Pancreas (tissue), 10 donors: ENCODE measurements around the gene STARD9. TPM values are rescaled to one million over a fixed set of nuclear protein-coding genes. Genes with fewer than 3 reads are reported as not detected.

ENCODE experiments used
- ATAC-seq, 4 donors: fragments of 200-7000 bp; cut with Tn5 transposase; one replicate each; pipeline versions ENCODE4 v1.8.0 to v1.9.1; 2020; ENCODE audit warnings: mild to moderate bottlenecking in 4 of 4, moderate library complexity in 4 of 4
- DNase-seq, 6 donors: peaks; one replicate each; pipeline ENCODE4 v3.0.0-alpha.2; 2020
- FAIRE-seq: peaks from 2 replicates; lab custom pipeline; 2012; peaks lifted over from hg19 to GRCh38; lab: Jason Lieb, UNC
- H3K27ac ChIP-seq, 4 donors: fragments of 200-600 bp; sonication (generic); 1 replicate in 3 of 4; 2 replicates in 1 of 4; pipeline versions ENCODE4 v1.5.0 to v1.8.0; 2020
- H3K27me3 ChIP-seq, 4 donors: fragments of 200-600 bp; one replicate each; pipeline ENCODE4 v1.8.0; 2021
- H3K36me3 ChIP-seq, 3 donors: fragments of 200-600 bp; sonication (generic) in 1 of 3; one replicate each; pipeline versions ENCODE4 v1.5.0 to v1.8.0; 2020 to 2021
- H3K4me1 ChIP-seq, 3 donors: fragments of 200-600 bp; one replicate each; pipeline ENCODE4 v1.8.0; 2021
- H3K4me3 ChIP-seq, 4 donors: fragments of 200-600 bp; sonication (generic) in 2 of 4; one replicate each; pipeline versions ENCODE4 v1.5.0 to v1.8.0; 2020 to 2021
- H3K9me3 ChIP-seq, 4 donors: fragments of 200-600 bp; one replicate each; pipeline ENCODE4 v1.8.0; 2021
- WGBS, 2 donors: extraction: QIAGEN DNeasy Blood & Tissue Kit; methylation state at CpG; one replicate each; pipeline ENCODE4 v1.1.7; 2013; 5-methylcytosine and 5-hydroxymethylcytosine counted together
- intact Hi-C, 3 donors: fragments of 100-400 bp; cut with DNase I; formaldehyde crosslinking; loops; one replicate each; pipeline versions ENCODE4 v1.11.1 to v1.14.2; 2022
- polyA plus RNA-seq, 2 donors: library from polyadenylated mRNA; stranded (reverse); fragments of 200-250 nt; gene quantifications; one replicate each; pipeline ENCODE4 v1.2.3, GENCODE V29; 2013
- total RNA-seq, 6 donors: library from RNA; stranded (reverse); fragmentation: NEBNext Ultra II Directional in 4 of 6; extraction: Animal tissue kit (Norgen Biotek cat#: 25700) in 4 of 6; gene quantifications; one replicate each; pipeline versions ENCODE4 v1.2.1 to v1.2.4, GENCODE V29; 2021 to 2023
- TF ChIP-seq, protein P1 (sequence below), 4 donors: fragments of 200-600 bp; sonication (generic) in 3 of 4; IDR thresholded peaks; one replicate each; pipeline versions ENCODE4 v1.5.0 to v1.8.0; 2021; ENCODE audit warnings: antibody characterized with exemption in 4 of 4
- donor health status: healthy with polysubstance abuse.
- donor health status: DM: no; HTN: no; CAD: no; lungs with moderate emphysema.
- donor health status: DM: no; HTN: no; CAD: no.
- donor health status: control.
- donor health status: control.
- donor health status: Bipolar disorder and iron deficiency.
- donor health status: DM: yes; HTN: yes; CAD: no.
- donor health status: DM: no; HTN: no; CAD: no.
- donor health status: DM: no; HTN: no; CAD: no.
- donor health status: DM: yes; HTN: yes; CAD: no.

The STARD9 gene
- total and polyA plus RNA-seq, 8 donors = 0.44 to 3.0 (median 1.3) TPM

DNA sequence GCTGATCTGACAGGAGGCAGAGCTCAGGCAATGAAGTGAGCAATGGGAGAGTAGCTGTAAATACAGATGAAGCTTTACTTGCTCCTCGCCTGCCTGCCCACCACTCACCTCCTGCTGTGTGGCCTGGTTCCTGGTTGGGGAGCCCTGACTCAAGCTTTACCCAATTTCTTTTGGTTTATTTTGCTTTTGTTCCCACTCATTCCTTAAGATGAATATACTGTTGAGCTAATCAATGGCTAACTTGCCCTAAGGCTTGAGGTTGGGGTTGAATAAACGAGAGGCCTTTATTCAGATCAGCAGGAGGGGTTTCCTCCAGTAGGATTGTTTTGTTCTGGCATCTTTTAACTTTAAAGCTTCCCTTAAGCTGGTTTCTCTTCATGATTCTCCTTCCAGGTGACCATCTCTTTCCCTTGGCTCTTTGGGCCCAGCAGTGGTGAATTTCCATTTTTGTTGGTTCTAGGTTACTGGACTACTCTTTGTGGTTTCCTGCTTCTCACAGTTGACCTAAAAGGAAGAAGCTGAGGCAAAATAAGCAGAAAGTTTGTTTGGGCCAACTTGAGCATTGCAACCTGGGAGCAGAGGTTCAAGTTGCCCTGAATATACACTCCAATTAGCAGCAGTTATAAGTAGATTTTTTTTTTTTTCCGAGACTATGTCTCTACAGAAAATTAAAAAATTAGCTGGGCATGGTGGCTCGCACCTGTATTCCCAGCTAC lies 44.4 kb downstream of the STARD9 start:
- 83 to 88% methylated on average over 4 of the region's 4 CpGs for WGBS, 2 donors
- FAIRE-seq = no peak

DNA sequence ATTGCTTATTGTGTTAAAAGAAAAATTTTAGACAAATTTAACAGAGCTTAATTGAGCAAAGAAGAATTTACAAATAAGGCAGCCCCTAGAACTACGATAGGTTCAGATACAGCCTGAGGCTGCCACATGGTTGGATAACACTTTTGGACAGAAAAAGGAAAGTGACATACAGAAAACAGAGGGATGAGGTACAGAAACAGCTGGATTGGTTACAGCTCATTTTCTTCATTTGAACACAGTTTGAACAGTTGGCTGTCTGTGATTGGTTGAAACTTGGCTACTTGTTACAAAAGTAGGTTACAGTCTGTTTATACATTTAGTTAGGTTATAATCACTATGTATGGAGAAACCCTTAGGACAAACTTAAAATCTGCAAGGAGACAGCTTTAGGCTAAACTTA lies 46.0 kb downstream of the STARD9 start:
- WGBS, 2 donors = 74 to 98% methylated on average over 1 of the region's 1 CpG
- no peaks in the 10 kb centered on the region for H3K9me3 ChIP-seq

More for the DNA sequence above, 44.4 kb downstream of the STARD9 start:
- Histone ChIP-seq H3K27ac (no peak overlapping the region), H3K27me3 (no peaks in the 10 kb centered on the region), H3K4me3 (no peak overlapping the region), H3K4me1 (no peaks in the 10 kb centered on the region), H3K9me3 (no peaks in the 10 kb centered on the region), H3K36me3 (no peaks in the 10 kb centered on the region)
- intact Hi-C loops = no loop called here
- TF ChIP-seq, protein P1, sequence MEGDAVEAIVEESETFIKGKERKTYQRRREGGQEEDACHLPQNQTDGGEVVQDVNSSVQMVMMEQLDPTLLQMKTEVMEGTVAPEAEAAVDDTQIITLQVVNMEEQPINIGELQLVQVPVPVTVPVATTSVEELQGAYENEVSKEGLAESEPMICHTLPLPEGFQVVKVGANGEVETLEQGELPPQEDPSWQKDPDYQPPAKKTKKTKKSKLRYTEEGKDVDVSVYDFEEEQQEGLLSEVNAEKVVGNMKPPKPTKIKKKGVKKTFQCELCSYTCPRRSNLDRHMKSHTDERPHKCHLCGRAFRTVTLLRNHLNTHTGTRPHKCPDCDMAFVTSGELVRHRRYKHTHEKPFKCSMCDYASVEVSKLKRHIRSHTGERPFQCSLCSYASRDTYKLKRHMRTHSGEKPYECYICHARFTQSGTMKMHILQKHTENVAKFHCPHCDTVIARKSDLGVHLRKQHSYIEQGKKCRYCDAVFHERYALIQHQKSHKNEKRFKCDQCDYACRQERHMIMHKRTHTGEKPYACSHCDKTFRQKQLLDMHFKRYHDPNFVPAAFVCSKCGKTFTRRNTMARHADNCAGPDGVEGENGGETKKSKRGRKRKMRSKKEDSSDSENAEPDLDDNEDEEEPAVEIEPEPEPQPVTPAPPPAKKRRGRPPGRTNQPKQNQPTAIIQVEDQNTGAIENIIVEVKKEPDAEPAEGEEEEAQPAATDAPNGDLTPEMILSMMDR (IDR thresholded peaks at IDR 0.05) = no peak
- DNase-seq (no peak), ATAC-seq (no peak)

DNA sequence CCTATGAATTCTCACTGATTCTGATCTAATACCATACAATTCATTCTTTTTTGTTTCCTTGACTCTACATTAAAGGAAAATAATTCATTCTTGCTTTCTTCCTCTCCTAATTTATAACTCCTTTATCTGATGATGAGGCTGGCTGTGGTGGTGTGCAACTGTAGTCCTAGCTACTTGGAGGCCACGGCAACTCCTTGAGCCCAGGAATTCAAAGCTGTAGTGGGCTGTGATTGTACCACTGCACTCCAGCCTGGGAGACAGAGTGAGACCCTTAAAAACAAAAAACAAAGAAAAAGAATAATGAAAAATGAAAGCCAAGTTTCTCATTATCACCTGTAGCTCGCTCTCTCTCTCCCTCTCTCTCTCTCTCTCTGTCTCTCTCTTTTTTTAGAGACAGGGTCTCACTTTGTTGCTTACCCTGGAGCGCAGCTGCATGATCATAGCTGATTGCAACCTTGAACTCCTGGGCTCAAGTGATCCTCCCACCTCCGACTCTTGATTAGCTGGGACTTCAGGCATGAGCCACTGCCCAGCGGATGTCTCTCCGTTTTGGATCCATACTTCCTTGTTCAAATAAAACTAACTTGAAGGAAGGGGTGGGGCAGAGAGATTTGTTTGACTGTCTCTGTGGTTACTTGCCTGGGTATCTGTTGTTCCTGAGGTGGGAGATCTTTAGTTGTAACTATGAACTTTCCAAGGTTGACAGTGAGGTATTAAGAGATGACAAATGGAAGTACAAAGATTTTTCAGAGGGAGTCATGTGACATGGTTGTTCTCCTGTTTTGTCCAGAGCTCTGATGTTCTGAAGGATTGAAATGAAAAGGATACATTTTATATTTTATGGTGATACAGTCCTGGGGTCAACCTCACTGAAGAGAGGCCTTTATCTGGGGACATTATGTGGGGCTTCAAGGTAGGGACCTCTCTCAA lies 46.9 kb downstream of the STARD9 start:
- H3K36me3 ChIP-seq = no peaks in the 10 kb centered on the region
- H3K4me1 ChIP-seq = no peaks in the 10 kb centered on the region
- DNase-seq (no peak), ATAC-seq (no peak), FAIRE-seq (no peak)
- TF ChIP-seq, protein P1 (IDR thresholded peaks at IDR 0.05) = no peak
- H3K27me3 ChIP-seq = no peaks in the 10 kb centered on the region
- no peaks in the 10 kb centered on the region for H3K9me3 ChIP-seq
- intact Hi-C loops = no loop called here
- H3K27ac ChIP-seq = no peak overlapping the region
- no peak overlapping the region for H3K4me3 ChIP-seq
- 54 to 55% methylated on average over 6 of the region's 6 CpGs for WGBS, 2 donors

More for the DNA sequence above, 46.0 kb downstream of the STARD9 start:
- Histone ChIP-seq H3K36me3 (no peaks in the 10 kb centered on the region), H3K4me3 (no peak overlapping the region), H3K4me1 (no peaks in the 10 kb centered on the region), H3K27me3 (no peaks in the 10 kb centered on the region), H3K27ac (no peak overlapping the region)
- no peak for FAIRE-seq
- no peak for ATAC-seq
- intact Hi-C loops = no loop called here
- no peak for DNase-seq
- TF ChIP-seq, protein P1 (IDR thresholded peaks at IDR 0.05) = no peak

DNA sequence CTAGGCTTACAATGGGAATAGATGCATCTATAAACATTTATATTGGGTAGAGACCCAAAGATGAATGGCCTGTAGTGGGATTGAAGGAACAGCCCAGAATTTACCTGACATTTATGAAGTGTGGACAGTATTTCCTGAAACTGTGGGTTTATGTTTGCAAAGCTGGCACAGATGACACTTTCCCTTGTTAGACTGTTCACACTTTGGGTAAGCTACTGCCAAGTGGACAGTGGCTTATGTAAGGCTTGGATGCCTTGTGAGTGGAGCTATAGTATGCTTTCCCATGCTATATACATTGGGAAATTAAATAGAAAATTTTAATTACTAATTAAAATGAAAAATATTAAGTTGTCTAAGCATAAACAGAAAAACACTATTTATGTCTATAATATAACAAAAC lies 48.5 kb downstream of the STARD9 start:
- intact Hi-C loops = no loop called here
- no peaks in the 10 kb centered on the region for H3K9me3 ChIP-seq
- H3K4me1 ChIP-seq = no peaks in the 10 kb centered on the region
- TF ChIP-seq, protein P1 (IDR thresholded peaks at IDR 0.05) = no peak
- no peak overlapping the region for H3K27ac ChIP-seq
- FAIRE-seq (no peak), ATAC-seq (no peak), DNase-seq (no peak)
- no peak overlapping the region for H3K4me3 ChIP-seq
- no peaks in the 10 kb centered on the region for H3K36me3 ChIP-seq
- H3K27me3 ChIP-seq = no peaks in the 10 kb centered on the region
